ENCODE data around the gene LANCL2. TPM values are rescaled to one million over a fixed set of nuclear protein-coding genes. Genes with fewer than 3 reads are reported as not detected.
"Not testable (repeated sequence)": the region's sequence is repeated elsewhere in the genome, so short reads cannot be mapped to it uniquely, and the experiment has no call there.

LANCL2 gene
- total RNA-seq, 1 donor from 2014 or later = 18.5 TPM

GRCh38 chr7:55350281-55350680, 14.9 kb upstream of the LANCL2 start:
- no peaks in the 10 kb centered on the region for H3K27me3 Mint-ChIP-seq (ENCODE audit: low read depth)
- peaks cover 5% of the 10 kb centered on the region for H3K4me1 Mint-ChIP-seq
- no peak for DNase-seq (ENCODE audit: low spot score in 2 of 2, unreplicated experiment in 2 of 2)
- H3K9me3 Mint-ChIP-seq = peaks cover 7% of the 10 kb centered on the region
- H3K36me3 Mint-ChIP-seq = no peaks in the 10 kb centered on the region
- no peak overlapping the region for H3K4me3 Mint-ChIP-seq
- TF ChIP-seq CTCF (IDR thresholded peaks at IDR 0.05; ENCODE audit: unreplicated experiment) = no peak
- H3K27ac Mint-ChIP-seq = no peak overlapping the region

GRCh38 chr7:55351263-55351662, 13.9 kb upstream of the LANCL2 start:
- no peak for TF ChIP-seq CTCF (IDR thresholded peaks at IDR 0.05; ENCODE audit: unreplicated experiment)
- Mint-ChIP-seq H3K27ac (no peak overlapping the region), H3K4me1 (peaks cover 5% of the 10 kb centered on the region), H3K9me3 (peaks cover under 1% of the 10 kb centered on the region), H3K4me3 (no peak overlapping the region), H3K27me3 (ENCODE audit: low read depth) (no peaks in the 10 kb centered on the region), H3K36me3 (no peaks in the 10 kb centered on the region)
- no peak for DNase-seq (ENCODE audit: low spot score in 2 of 2, unreplicated experiment in 2 of 2)

GRCh38 chr7:55352947-55353273, 12.2 kb upstream of the LANCL2 start:
- not testable (repeated sequence) for DNase-seq (ENCODE audit: low spot score in 2 of 2, unreplicated experiment in 2 of 2); H3K4me3 Mint-ChIP-seq; H3K4me1 Mint-ChIP-seq; H3K27me3 Mint-ChIP-seq (ENCODE audit: low read depth); H3K36me3 Mint-ChIP-seq; H3K27ac Mint-ChIP-seq; H3K9me3 Mint-ChIP-seq

- H3K4me1 Mint-ChIP-seq = peaks cover 11% of the 10 kb centered on the region
- no peaks in the 10 kb centered on the region for H3K36me3 Mint-ChIP-seq
- H3K4me3 Mint-ChIP-seq = no peak overlapping the region
- peaks cover 35% of the 10 kb centered on the region for H3K27me3 Mint-ChIP-seq (ENCODE audit: low read depth)
- no peak for TF ChIP-seq CTCF (IDR thresholded peaks at IDR 0.05; ENCODE audit: unreplicated experiment)
- peaks cover 6% of the 10 kb centered on the region for H3K9me3 Mint-ChIP-seq
- H3K27ac Mint-ChIP-seq = no peak overlapping the region
- no peak for DNase-seq (ENCODE audit: low spot score in 2 of 2, unreplicated experiment in 2 of 2)
Observed at GRCh38 chr7:55360486-55360885, 4.7 kb upstream of the LANCL2 start.

GRCh38 chr7:55361560-55361959, 3.6 kb upstream of the LANCL2 start:
- peaks cover 12% of the 10 kb centered on the region for H3K4me1 Mint-ChIP-seq
- no peak for DNase-seq (ENCODE audit: low spot score in 2 of 2, unreplicated experiment in 2 of 2)
- no peak overlapping the region for H3K4me3 Mint-ChIP-seq
- no peaks in the 10 kb centered on the region for H3K36me3 Mint-ChIP-seq
- no peak for TF ChIP-seq CTCF (IDR thresholded peaks at IDR 0.05; ENCODE audit: unreplicated experiment)
- peaks cover 35% of the 10 kb centered on the region for H3K27me3 Mint-ChIP-seq (ENCODE audit: low read depth)
- H3K9me3 Mint-ChIP-seq = peaks cover 6% of the 10 kb centered on the region
- no peak overlapping the region for H3K27ac Mint-ChIP-seq

- Mint-ChIP-seq H3K4me1 (peaks cover 26% of the 10 kb centered on the region), H3K36me3 (no peaks in the 10 kb centered on the region), H3K27me3 (ENCODE audit: low read depth) (peaks cover 32% of the 10 kb centered on the region), H3K27ac (no peak overlapping the region), H3K9me3 (peaks cover 3% of the 10 kb centered on the region), H3K4me3 (no peak overlapping the region)
- DNase-seq (ENCODE audit: low spot score in 2 of 2, unreplicated experiment in 2 of 2) = no peak
- no peak for TF ChIP-seq CTCF (IDR thresholded peaks at IDR 0.05; ENCODE audit: unreplicated experiment)
Observed at GRCh38 chr7:55362927-55363326, 2.2 kb upstream of the LANCL2 start.

Data from mesothelial cell of epicardium (in vitro differentiated cells).